ENCODE measurements around the gene EPHB6.

The EPHB6 gene

GRCh38 chr7:142833174-142834048, 21.5 kb upstream of the EPHB6 start:
- DNase-seq (ENCODE audit: low read depth, low spot score), result no peak
- no peak overlapping the region for H3K27ac ChIP-seq

- H3K27ac ChIP-seq, result no peak overlapping the region
- DNase-seq (ENCODE audit: low read depth, low spot score), result no peak
Measured at GRCh38 chr7:142835487-142835886, 19.4 kb upstream of the EPHB6 start.

DNA sequence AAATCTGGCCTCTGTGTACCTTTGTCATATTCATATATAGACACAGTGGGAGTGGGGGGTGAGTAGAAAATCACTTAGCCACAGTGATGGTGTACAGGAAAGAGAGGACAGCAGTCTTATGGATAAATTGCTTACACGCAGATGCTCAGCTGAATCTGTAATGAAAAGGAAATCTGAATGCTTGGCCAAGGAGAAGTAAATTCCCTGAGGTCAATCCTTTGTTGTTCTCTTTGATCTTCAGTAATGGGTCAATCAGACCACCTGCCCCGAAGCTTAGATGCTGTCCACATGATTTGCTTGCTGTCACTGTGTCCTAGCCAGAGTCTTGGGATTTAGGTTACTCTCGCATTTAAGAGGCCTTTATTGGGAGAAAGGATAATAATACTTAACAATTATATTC, 18.4 kb upstream of the EPHB6 start:
- H3K27ac ChIP-seq, result no peak overlapping the region
- DNase-seq (ENCODE audit: low read depth, low spot score), result no peak

DNA sequence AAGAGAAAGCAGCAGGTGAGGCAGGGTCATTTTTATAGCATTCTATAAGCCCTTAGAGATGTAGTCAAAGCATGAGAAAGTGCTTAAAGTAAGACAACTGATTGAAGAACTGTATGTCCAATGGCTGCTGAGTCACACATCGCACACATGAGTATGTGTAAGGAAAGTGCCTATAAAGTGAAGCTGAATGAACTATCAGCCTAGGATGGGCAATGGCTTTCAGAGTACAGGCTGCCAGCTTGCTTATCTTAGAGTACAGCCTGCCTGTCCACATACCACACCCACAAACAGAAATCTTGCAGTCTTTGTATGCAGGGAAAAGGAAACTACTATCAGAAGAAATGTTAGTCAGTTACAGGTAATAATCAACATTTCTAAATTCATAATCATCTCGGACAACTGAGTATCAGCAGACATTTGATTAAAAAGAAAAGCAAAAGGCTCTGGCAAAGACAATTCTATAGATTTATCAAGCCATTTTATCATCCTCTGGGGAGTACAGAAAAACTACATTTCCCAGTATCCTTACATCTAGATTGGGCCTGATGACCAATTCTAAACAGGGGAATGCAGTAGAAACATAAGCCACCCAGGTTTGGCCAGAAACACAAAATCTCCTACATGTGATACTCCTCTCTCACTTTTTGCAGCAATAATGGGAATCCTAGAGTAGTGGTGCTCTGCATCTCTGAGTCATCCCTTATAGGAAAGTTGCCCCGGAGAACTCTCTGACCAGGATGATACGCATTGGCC, 16.2 kb upstream of the EPHB6 start:
- no peak for DNase-seq (ENCODE audit: low read depth, low spot score)

DNA sequence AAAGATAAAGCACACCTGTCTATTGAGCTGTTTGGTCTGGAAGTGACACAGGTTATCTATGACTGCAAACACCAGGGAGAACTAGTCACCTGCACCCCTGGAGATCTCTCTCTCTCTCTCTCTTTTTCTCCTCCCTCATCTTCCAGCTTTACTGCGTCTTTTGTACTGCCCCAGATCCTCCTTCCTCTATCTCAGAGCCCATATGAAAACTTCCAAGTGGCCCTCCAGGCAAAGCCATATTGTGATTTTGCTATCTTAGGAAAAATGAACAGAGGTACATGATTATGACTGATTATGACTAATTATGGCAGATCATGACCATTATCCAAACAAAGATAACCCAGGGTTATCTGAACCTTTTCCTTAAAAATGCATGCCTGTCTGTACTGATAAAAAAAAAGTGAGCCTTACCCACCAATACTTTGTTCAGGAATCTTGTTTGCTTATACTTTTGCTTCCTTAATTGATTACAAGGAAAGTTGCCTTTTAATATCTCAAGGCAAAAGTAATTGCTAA, 12.6 kb upstream of the EPHB6 start:
- DNase-seq (ENCODE audit: low read depth, low spot score), result no peak

More for the DNA sequence above, 16.2 kb upstream of the EPHB6 start:
- no peak overlapping the region for H3K27ac ChIP-seq

GRCh38 chr7:142847353-142847752, 7.5 kb upstream of the EPHB6 start:
- no peak overlapping the region for H3K27ac ChIP-seq
- DNase-seq (ENCODE audit: low read depth, low spot score), result no peak

More for the DNA sequence above, 12.6 kb upstream of the EPHB6 start:
- no peak overlapping the region for H3K27ac ChIP-seq

GRCh38 chr7:142851269-142851668, 3.6 kb upstream of the EPHB6 start:
- DNase-seq (ENCODE audit: low read depth, low spot score), result no peak

GRCh38 chr7:142851919-142852318, 3.0 kb upstream of the EPHB6 start:
- no peak overlapping the region for H3K27ac ChIP-seq
- no peak for DNase-seq (ENCODE audit: low read depth, low spot score)

More at GRCh38 chr7:142851269-142851668, 3.6 kb upstream of the EPHB6 start:
- H3K27ac ChIP-seq, result no peak overlapping the region

GRCh38 chr7:142853739-142854371, 1.0 kb upstream of the EPHB6 start:
- peak; percentile 33 for DNase-seq (ENCODE audit: low read depth, low spot score)
- H3K27ac ChIP-seq, result no peak overlapping the region

GRCh38 chr7:142855114-142855743, 353 bp downstream of the EPHB6 start:
- DNase-seq (ENCODE audit: low read depth, low spot score), result no peak
- H3K27ac ChIP-seq, result no peak overlapping the region

GRCh38 chr7:142855756-142856564, 1.1 kb downstream of the EPHB6 start:
- no peak overlapping the region for H3K27ac ChIP-seq
- no peak for DNase-seq (ENCODE audit: low read depth, low spot score)

DNA sequence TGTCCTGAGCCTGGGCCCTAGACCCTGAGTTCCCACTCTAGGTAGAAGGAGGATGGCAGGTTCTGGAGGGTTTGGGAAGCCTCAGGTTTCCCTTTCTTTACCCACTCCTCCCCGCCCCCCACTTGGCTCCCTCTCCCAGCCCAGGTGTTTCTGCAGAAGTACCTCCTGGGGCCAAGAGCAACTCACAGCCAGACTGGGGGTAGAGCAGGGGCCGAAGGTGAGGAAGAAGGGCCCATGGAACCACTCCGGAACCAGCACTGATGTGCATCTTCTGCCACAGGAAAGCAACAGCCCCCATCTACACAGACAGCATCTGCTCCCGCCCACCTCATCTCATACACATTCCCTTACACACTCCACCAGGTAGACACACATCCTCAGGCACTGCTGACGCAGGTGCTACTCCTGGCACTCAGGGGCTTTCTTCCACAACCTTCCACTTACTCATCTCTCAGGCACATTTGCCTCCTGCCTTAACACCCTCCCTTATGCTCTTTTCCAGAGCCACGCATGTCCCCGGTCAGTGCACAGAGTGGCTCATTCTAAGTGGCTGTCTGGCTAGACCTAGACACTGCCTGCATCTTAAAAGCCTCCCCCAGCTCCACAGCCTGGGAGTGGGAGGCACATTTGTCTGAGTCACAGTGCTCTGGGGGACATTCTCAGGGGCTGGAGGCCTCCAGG, 1.8 kb downstream of the EPHB6 start:
- DNase-seq (ENCODE audit: low read depth, low spot score), result no peak
- no peak overlapping the region for H3K27ac ChIP-seq

DNA sequence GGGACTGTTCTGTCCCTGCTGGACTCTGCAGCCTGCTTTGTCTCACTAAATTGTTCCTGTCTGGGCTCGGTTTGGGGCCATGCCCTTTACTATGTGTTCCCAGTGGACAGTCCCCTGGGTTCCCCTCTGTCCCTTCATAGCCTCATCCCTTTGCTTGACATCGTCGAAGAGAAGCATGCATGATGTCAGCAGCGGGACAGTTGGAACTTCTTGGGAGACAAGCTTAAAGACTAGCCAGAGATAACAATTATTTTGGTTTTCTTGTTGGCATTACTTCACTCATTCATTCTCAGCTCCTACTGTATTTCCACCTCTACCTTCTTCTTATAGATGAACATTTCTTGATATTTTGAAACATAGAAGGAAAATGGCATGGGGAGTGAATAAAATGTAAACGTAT, 2.7 kb downstream of the EPHB6 start:
- DNase-seq (ENCODE audit: low read depth, low spot score), result no peak
- H3K27ac ChIP-seq, result no peak overlapping the region

DNA sequence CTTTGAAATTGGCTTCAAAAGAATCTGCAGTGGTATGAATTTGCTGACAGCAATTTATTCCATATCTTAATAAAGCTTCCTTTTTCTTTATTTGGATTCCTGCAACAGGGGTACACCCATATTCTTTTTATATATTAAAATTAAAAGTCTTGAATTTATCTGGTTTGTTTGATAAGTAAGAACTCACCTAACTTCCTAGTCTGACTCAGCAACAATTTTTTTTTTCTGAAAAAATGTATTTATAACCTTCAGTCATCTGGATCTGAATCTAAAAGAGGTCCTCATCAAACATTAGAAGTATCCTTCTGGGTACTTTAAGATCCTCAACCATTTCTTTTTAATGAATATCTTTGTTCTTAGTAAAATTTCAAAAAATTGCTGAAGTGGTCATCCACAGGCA, 4.5 kb downstream of the EPHB6 start:
- no peak for DNase-seq (ENCODE audit: low read depth, low spot score)
- no peak overlapping the region for H3K27ac ChIP-seq

DNA sequence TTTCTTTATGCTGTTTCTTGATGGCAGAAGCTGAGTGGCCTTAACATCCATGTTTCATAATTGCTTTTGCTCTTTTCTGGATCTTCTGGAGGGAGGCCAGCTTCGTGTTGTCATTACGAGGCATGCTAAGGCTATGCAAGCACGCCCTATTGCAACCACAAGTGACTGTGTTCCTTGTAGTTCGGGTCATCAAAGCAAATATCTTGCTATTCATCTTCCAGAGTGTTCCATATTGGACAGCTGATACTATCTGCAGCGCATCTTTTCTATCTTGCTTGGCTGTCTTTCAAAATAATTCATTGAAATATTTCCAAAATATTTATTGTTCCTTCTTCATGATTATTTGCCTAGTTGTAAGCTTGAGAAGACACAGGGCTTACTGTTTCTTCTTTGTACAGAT, 5.0 kb downstream of the EPHB6 start:
- H3K27ac ChIP-seq, result no peak overlapping the region
- peak; percentile 12 for DNase-seq (ENCODE audit: low read depth, low spot score)

DNA sequence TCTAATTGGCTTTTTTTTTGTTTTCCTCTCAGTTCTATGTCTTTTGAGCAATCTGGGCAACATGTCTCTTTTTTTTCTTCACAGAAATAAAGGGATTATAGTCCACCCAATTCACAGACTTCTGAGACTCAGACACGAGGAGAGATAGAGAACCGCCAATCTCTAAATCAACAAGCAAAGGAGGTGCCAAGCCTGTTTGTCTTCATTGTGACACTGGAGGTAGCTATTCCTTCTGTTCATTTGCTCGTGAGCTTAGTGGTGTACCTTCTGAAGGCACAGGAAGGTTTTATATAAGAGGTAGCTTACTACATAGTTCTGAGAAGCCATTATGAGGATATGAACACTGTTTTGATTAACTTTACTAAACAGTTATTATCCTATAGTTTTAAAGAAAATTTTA, 6.1 kb downstream of the EPHB6 start:
- DNase-seq (ENCODE audit: low read depth, low spot score), result no peak
- H3K27ac ChIP-seq, result no peak overlapping the region

DNA sequence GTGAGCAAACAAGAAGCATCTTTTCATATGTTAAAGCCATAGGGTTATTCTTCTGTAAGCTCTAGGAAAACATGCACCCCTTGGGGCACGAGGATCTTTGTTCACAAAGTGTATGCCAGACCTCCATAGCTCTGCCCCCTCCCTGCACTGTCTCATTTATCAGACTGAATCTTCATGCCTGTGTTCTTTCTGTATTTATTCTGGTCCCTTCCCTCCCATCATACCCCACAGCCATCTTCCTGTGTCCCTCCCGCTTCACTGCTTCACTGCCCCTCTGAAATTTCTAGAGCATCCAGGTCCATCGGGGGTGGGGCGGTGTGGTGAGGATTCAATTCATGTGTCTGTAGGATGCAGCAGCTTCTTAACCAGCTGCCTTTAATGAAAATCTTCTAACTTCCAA, 7.5 kb downstream of the EPHB6 start:
- no peak for DNase-seq (ENCODE audit: low read depth, low spot score)
- no peak overlapping the region for H3K27ac ChIP-seq

GRCh38 chr7:142862786-142863400, 8.0 kb downstream of the EPHB6 start:
- no peak overlapping the region for H3K27ac ChIP-seq
- DNase-seq (ENCODE audit: low read depth, low spot score), result no peak

Measured in epithelial cell of prostate (primary cell).